Measurements from ENCODE around the gene TMEM61. TPM values are rescaled to one million over a fixed set of nuclear protein-coding genes. Genes with fewer than 3 reads are reported as not detected.
"Not testable (repeated sequence)": the region's sequence is repeated elsewhere in the genome, so short reads cannot be mapped to it uniquely, and the experiment has no call there.

The TMEM61 gene
- total RNA-seq = not detected in 2 replicates
- not detected in 2 replicates for polyA plus RNA-seq

- Histone ChIP-seq H3K4me3 (peak within 1 kb of the TSS; percentile 26), H3K4me1 (ENCODE audit: low read depth) (no peaks in the 10 kb centered on the region), H3K27me3 (peaks cover 66% of the 10 kb centered on the region), H3K36me3 (no peaks in the 10 kb centered on the region), H3K27ac (no peak within 1 kb of the TSS), H3K9me3 (ENCODE audit: low read depth) (no peaks in the 10 kb centered on the region)
- TF ChIP-seq CTCF (IDR thresholded peaks at IDR 0.05; ENCODE audit: low read depth, low read length) = no peak
- DNase-seq (ENCODE audit: low read depth in 1 of 2, low spot score in 1 of 2) = peak in 1 of 2 donors; percentile 45
Observed at GRCh38 chr1:54980528-54981241, at the start of gene TMEM61. Gene TMEM61, plus strand, starts transcription at chr1:54980628. Its CDS starts 438 bp downstream, at chr1:54981066.

GRCh38 chr1:54931275-54931840 is 49.1 kb upstream of the TMEM61 start:
- no peaks in the 10 kb centered on the region for H3K36me3 ChIP-seq
- H3K9me3 ChIP-seq (ENCODE audit: low read depth) = no peaks in the 10 kb centered on the region
- no peak for DNase-seq (ENCODE audit: low read depth in 1 of 2, low spot score in 1 of 2)
- no peak overlapping the region for H3K4me3 ChIP-seq
- H3K4me1 ChIP-seq (ENCODE audit: low read depth) = peaks cover 17% of the 10 kb centered on the region
- H3K27ac ChIP-seq = no peak overlapping the region
- TF ChIP-seq CTCF (IDR thresholded peaks at IDR 0.05; ENCODE audit: low read depth, low read length) = no peak
- no peaks in the 10 kb centered on the region for H3K27me3 ChIP-seq

- H3K4me3 ChIP-seq, H3K27me3 ChIP-seq, H3K27ac ChIP-seq: not testable (repeated sequence)
Observed at GRCh38 chr1:54934081-54934480, 46.3 kb upstream of the TMEM61 start.

GRCh38 chr1:54934869-54935268 is 45.6 kb upstream of the TMEM61 start:
- no peaks in the 10 kb centered on the region for H3K27me3 ChIP-seq
- H3K27ac ChIP-seq = no peak overlapping the region
- no peak for TF ChIP-seq CTCF (IDR thresholded peaks at IDR 0.05; ENCODE audit: low read depth, low read length)
- H3K4me3 ChIP-seq = no peak overlapping the region
- H3K36me3 ChIP-seq = no peaks in the 10 kb centered on the region
- DNase-seq (ENCODE audit: low read depth in 1 of 2, low spot score in 1 of 2) = peak in 1 of 2 donors; percentile 92
- no peaks in the 10 kb centered on the region for H3K9me3 ChIP-seq (ENCODE audit: low read depth)
- peaks cover 5% of the 10 kb centered on the region for H3K4me1 ChIP-seq (ENCODE audit: low read depth)

More at GRCh38 chr1:54934081-54934480, 46.3 kb upstream of the TMEM61 start:
- not testable (repeated sequence) for H3K36me3 ChIP-seq; DNase-seq (ENCODE audit: low read depth in 1 of 2, low spot score in 1 of 2); H3K9me3 ChIP-seq (ENCODE audit: low read depth); H3K4me1 ChIP-seq (ENCODE audit: low read depth)

- no peaks in the 10 kb centered on the region for H3K36me3 ChIP-seq
- no peaks in the 10 kb centered on the region for H3K27me3 ChIP-seq
- no peak for TF ChIP-seq CTCF (IDR thresholded peaks at IDR 0.05; ENCODE audit: low read depth, low read length)
- peaks cover 5% of the 10 kb centered on the region for H3K4me1 ChIP-seq (ENCODE audit: low read depth)
- H3K4me3 ChIP-seq = no peak overlapping the region
- H3K27ac ChIP-seq = no peak overlapping the region
- DNase-seq (ENCODE audit: low read depth in 1 of 2, low spot score in 1 of 2) = no peak
- H3K9me3 ChIP-seq (ENCODE audit: low read depth) = no peaks in the 10 kb centered on the region
Observed at GRCh38 chr1:54936791-54937190, 43.6 kb upstream of the TMEM61 start.

- no peak for TF ChIP-seq CTCF (IDR thresholded peaks at IDR 0.05; ENCODE audit: low read depth, low read length)
- H3K4me1 ChIP-seq (ENCODE audit: low read depth) = peaks cover 5% of the 10 kb centered on the region
- no peak overlapping the region for H3K27ac ChIP-seq
- no peaks in the 10 kb centered on the region for H3K36me3 ChIP-seq
- H3K4me3 ChIP-seq = no peak overlapping the region
- H3K9me3 ChIP-seq (ENCODE audit: low read depth) = no peaks in the 10 kb centered on the region
- H3K27me3 ChIP-seq = no peaks in the 10 kb centered on the region
- DNase-seq (ENCODE audit: low read depth in 1 of 2, low spot score in 1 of 2) = no peak
Observed at GRCh38 chr1:54937469-54937868, 43.0 kb upstream of the TMEM61 start.

- not testable (repeated sequence) for H3K36me3 ChIP-seq; H3K9me3 ChIP-seq (ENCODE audit: low read depth); DNase-seq (ENCODE audit: low read depth in 1 of 2, low spot score in 1 of 2); H3K4me3 ChIP-seq; H3K27ac ChIP-seq; H3K27me3 ChIP-seq; H3K4me1 ChIP-seq (ENCODE audit: low read depth)
Observed at GRCh38 chr1:54938955-54939354, 41.5 kb upstream of the TMEM61 start.

All from cardiac muscle cell (in vitro differentiated cells and primary cell).